ENCODE data around the gene ZNF845. TPM values are rescaled to one million over a fixed set of nuclear protein-coding genes. Genes with fewer than 3 reads are reported as not detected.
A peak's percentile ranks its signal among the peaks of the same experiment; 100 is the strongest.

Gene ZNF845
- total and polyA plus RNA-seq, 2 experiments from 2014 or later: 5.5 to 22.1 TPM

- Histone ChIP-seq H3K27me3 (ENCODE audit: insufficient read depth) (no peaks in the 10 kb centered on the region), H2AFZ (no peak overlapping the region), H3K36me3 (ENCODE audit: insufficient read depth) (no peaks in the 10 kb centered on the region; the same call in 1 of the 2 replicates), H3K4me3 (peak overlapping the region; percentile 92), H3F3A (replicated peaks; ENCODE audit: low read depth) (no peaks in the 10 kb centered on the region), H3K9me2 (ENCODE audit: insufficient read depth) (no peaks in the 10 kb centered on the region), H3K79me2 (replicated peaks; ENCODE audit: insufficient read depth) (peaks cover 24% of the 10 kb centered on the region), H3K4me1 (ENCODE audit: insufficient read depth) (peaks cover 12% of the 10 kb centered on the region), H4K20me1 (replicated peaks; ENCODE audit: insufficient read depth) (no peaks in the 10 kb centered on the region; the same call in 1 of the 2 replicates), H3K4me2 (peak overlapping the region; percentile 75), H3K27ac (ENCODE audit: low read depth) (no peak overlapping the region)
- Mint-ChIP-seq H3K4me3 (peak overlapping the region; percentile 84), H3K36me3 (ENCODE audit: low read depth) (peaks cover 15% of the 10 kb centered on the region), H3K27ac (no peak overlapping the region), H3K27me3 (ENCODE audit: insufficient read depth, low read depth, poor library complexity) (peaks cover 12% of the 10 kb centered on the region), H3K4me1 (peaks cover 6% of the 10 kb centered on the region), H3K9me3 (peaks cover 27% of the 10 kb centered on the region)
- no peak for TF ChIP-seq NANOG (IDR thresholded peaks at IDR 0.05; ENCODE audit: borderline replicate concordance)
- no peak for TF ChIP-seq REST (IDR thresholded peaks at IDR 0.05; ENCODE audit: unreplicated experiment)
- DNase-seq (ENCODE audit: low spot score): peak; percentile 40
- ATAC-seq: no peak
Measured at GRCh38 chr19:53332484-53332883, 1.1 kb upstream of the ZNF845 start.

GRCh38 chr19:53333066-53333462 lies 485 bp upstream of the ZNF845 start:
- peaks cover 27% of the 10 kb centered on the region for H3K9me3 Mint-ChIP-seq
- peak overlapping the region; percentile 83; the same call in 1 of the 2 replicates for H3K27ac ChIP-seq (ENCODE audit: low read depth)
- DNase-seq (ENCODE audit: low spot score): peak; percentile 82

More at GRCh38 chr19:53333066-53333462, 485 bp upstream of the ZNF845 start:
- H3K9me2 ChIP-seq (ENCODE audit: insufficient read depth): no peaks in the 10 kb centered on the region
- ATAC-seq: peak; percentile 59
- H4K20me1 ChIP-seq (replicated peaks; ENCODE audit: insufficient read depth): no peaks in the 10 kb centered on the region; the same call in 1 of the 2 replicates
- H3K36me3 Mint-ChIP-seq (ENCODE audit: low read depth): peaks cover 17% of the 10 kb centered on the region
- H3K4me1 ChIP-seq (ENCODE audit: insufficient read depth): peaks cover 7% of the 10 kb centered on the region
- peaks cover 4% of the 10 kb centered on the region for H3K4me1 Mint-ChIP-seq
- peak overlapping the region; percentile 78; the same call in 1 of the 2 replicates for H3K27ac Mint-ChIP-seq
- TF ChIP-seq EZH2 (IDR thresholded peaks at IDR 0.05; ENCODE audit: low read depth, unreplicated experiment) (no peak), EZH2phosphoT487 (IDR thresholded peaks at IDR 0.05; ENCODE audit: unreplicated experiment) (no peak), CREB1 (CRISPR knock-in tag; IDR thresholded peaks at IDR 0.05; ENCODE audit: low read depth) (no peak), NANOG (IDR thresholded peaks at IDR 0.05; ENCODE audit: borderline replicate concordance) (no peak), JUNB (IDR thresholded peaks at IDR 0.05; ENCODE audit: unreplicated experiment) (no peak), REST (IDR thresholded peaks at IDR 0.05; ENCODE audit: unreplicated experiment) (no peak), ETS1 (IDR thresholded peaks at IDR 0.05) (no peak), ZNF114 (CRISPR knock-in tag; IDR thresholded peaks at IDR 0.05) (no peak), STAT1 (IDR thresholded peaks at IDR 0.05; ENCODE audit: unreplicated experiment) (no peak), POLR2AphosphoS5 (IDR thresholded peaks at IDR 0.05; ENCODE audit: low read depth) (no peak), ZNF331 (CRISPR knock-in tag; IDR thresholded peaks at IDR 0.05; ENCODE audit: low read depth) (no peak)
- H3K4me3 ChIP-seq: peak overlapping the region; percentile 92
- no peaks in the 10 kb centered on the region for H3F3A ChIP-seq (replicated peaks; ENCODE audit: low read depth)
- H3K4me2 ChIP-seq: peak overlapping the region; percentile 75
- H2AFZ ChIP-seq: peak overlapping the region; percentile 35; the same call in 1 of the 2 replicates
- H3K79me2 ChIP-seq (replicated peaks; ENCODE audit: insufficient read depth): peaks cover 24% of the 10 kb centered on the region
- H3K36me3 ChIP-seq (ENCODE audit: insufficient read depth): no peaks in the 10 kb centered on the region; the same call in 1 of the 2 replicates
- no peaks in the 10 kb centered on the region for H3K27me3 ChIP-seq (ENCODE audit: insufficient read depth)
- peak overlapping the region; percentile 84 for H3K4me3 Mint-ChIP-seq
- H3K27me3 Mint-ChIP-seq (ENCODE audit: insufficient read depth, low read depth, poor library complexity): peaks cover 10% of the 10 kb centered on the region

Data from GM23338 (cell line).